Measurements from ENCODE around the gene OPCML.

Gene OPCML

DNA sequence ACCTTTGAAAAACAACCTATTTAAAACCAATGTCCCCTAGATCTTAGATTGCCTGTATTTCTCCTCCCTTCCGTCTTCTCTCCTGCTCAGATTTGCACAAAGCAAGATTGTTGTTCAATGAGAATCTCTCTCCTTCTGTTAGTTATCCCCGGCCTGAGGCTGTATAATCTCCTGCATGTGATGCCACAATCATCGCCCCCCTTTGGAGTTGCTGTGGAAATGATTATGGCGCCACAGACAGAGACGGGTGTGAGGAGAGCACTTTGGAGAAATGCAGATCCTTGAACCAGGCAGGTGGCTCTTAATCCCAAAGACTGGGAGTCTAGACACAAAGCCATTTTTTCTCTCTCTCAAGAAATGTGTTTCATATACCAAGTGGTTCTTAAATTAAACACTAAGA, 941.3 kb downstream of the OPCML start:
- TF ChIP-seq, protein P1, sequence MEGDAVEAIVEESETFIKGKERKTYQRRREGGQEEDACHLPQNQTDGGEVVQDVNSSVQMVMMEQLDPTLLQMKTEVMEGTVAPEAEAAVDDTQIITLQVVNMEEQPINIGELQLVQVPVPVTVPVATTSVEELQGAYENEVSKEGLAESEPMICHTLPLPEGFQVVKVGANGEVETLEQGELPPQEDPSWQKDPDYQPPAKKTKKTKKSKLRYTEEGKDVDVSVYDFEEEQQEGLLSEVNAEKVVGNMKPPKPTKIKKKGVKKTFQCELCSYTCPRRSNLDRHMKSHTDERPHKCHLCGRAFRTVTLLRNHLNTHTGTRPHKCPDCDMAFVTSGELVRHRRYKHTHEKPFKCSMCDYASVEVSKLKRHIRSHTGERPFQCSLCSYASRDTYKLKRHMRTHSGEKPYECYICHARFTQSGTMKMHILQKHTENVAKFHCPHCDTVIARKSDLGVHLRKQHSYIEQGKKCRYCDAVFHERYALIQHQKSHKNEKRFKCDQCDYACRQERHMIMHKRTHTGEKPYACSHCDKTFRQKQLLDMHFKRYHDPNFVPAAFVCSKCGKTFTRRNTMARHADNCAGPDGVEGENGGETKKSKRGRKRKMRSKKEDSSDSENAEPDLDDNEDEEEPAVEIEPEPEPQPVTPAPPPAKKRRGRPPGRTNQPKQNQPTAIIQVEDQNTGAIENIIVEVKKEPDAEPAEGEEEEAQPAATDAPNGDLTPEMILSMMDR (IDR thresholded peaks at IDR 0.05; ENCODE audit: unreplicated experiment in 3 of 3) = no peak
- H3K36me3 Mint-ChIP-seq (ENCODE audit: low read depth) = no peaks in the 10 kb centered on the region
- H3K4me3 Mint-ChIP-seq = no peak overlapping the region
- H3K27ac Mint-ChIP-seq = no peak overlapping the region
- H3K27me3 Mint-ChIP-seq (ENCODE audit: low read depth) = no peaks in the 10 kb centered on the region
- H3K9me3 Mint-ChIP-seq = no peaks in the 10 kb centered on the region
- peaks cover 29% of the 10 kb centered on the region for H3K4me1 Mint-ChIP-seq

- H3K27ac Mint-ChIP-seq = no peak overlapping the region
- H3K4me1 Mint-ChIP-seq = peaks cover 25% of the 10 kb centered on the region
- H3K36me3 Mint-ChIP-seq (ENCODE audit: low read depth) = no peaks in the 10 kb centered on the region
- H3K27me3 Mint-ChIP-seq (ENCODE audit: low read depth) = no peaks in the 10 kb centered on the region
- no peaks in the 10 kb centered on the region for H3K9me3 Mint-ChIP-seq
- TF ChIP-seq, protein P1 (IDR thresholded peaks at IDR 0.05; ENCODE audit: unreplicated experiment in 3 of 3) = no peak
- no peak overlapping the region for H3K4me3 Mint-ChIP-seq
Measured at GRCh38 chr11:132590554-132590953, 941.7 kb downstream of the OPCML start.

DNA sequence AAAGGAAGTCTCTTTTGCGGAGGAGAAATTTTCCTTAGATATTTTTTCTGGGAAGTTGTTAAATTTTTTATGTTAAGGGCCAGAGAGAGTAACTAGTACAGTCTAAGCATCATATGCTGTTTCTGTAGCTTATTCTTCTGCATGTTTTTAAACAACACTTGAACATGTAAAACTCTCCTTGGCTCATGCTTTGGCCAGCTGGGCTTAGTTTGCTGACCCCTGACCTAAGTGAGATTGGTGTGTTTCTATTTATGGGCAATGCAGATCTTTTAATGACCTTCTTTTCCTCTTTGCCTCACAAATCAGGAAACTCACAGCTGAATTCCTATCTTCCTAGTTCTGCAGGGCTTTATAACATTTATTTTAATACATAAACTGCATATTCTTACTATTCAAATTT, 942.5 kb downstream of the OPCML start:
- TF ChIP-seq, protein P1 (IDR thresholded peaks at IDR 0.05; ENCODE audit: unreplicated experiment in 3 of 3) = no peak
- Mint-ChIP-seq H3K27me3 (ENCODE audit: low read depth) (no peaks in the 10 kb centered on the region), H3K36me3 (ENCODE audit: low read depth) (no peaks in the 10 kb centered on the region), H3K4me1 (peaks cover 17% of the 10 kb centered on the region), H3K4me3 (no peak overlapping the region), H3K9me3 (no peaks in the 10 kb centered on the region), H3K27ac (peak overlapping the region in 1 of 3 experiments; percentile 16)

DNA sequence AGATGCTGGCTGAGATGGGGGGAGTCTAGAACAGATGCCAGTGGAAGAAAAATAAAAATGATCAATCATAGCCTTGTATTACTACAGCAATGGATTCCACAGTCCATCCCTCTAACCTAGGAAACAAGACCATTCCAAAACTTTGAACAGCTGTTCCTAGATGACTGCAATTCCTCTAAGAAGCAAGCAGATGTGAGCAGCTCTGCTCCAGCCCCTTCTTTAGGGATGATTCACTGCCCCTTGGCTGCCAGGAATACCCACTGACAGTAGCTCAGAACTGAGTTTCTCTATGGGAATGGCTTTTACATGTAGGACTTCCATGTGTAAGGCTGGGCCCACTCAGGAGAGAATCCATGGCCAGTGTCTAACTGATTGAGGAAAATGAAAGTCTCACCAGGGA, 943.9 kb downstream of the OPCML start:
- no peaks in the 10 kb centered on the region for H3K36me3 Mint-ChIP-seq (ENCODE audit: low read depth)
- no peaks in the 10 kb centered on the region for H3K27me3 Mint-ChIP-seq (ENCODE audit: low read depth)
- no peak overlapping the region for H3K4me3 Mint-ChIP-seq
- TF ChIP-seq, protein P1 (IDR thresholded peaks at IDR 0.05; ENCODE audit: unreplicated experiment in 3 of 3) = no peak
- H3K9me3 Mint-ChIP-seq = no peaks in the 10 kb centered on the region
- no peak overlapping the region for H3K27ac Mint-ChIP-seq
- H3K4me1 Mint-ChIP-seq = peaks cover 16% of the 10 kb centered on the region

DNA sequence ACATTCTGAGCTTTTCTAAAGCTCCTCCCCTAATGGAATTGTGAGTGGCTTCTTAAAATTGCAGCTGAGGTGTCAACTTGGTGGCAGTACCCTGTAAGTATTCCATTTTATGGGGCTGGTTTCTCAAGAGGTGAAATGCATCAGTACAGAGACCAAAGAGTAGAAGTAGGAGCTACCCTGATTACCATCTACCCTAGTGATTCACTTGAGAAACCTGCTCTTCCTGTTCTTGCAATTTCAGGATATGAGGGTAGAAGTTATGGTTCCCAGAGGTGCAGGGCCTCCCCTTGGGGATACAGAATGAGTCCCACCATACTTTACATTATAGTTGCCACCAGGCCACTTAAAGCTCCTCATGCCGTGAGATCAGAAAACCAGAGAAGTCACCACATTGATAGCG, 944.6 kb downstream of the OPCML start:
- TF ChIP-seq, protein P1 (IDR thresholded peaks at IDR 0.05; ENCODE audit: unreplicated experiment in 3 of 3) = no peak
- no peak overlapping the region for H3K27ac Mint-ChIP-seq
- H3K27me3 Mint-ChIP-seq (ENCODE audit: low read depth) = no peaks in the 10 kb centered on the region
- no peaks in the 10 kb centered on the region for H3K36me3 Mint-ChIP-seq (ENCODE audit: low read depth)
- peaks cover 16% of the 10 kb centered on the region for H3K4me1 Mint-ChIP-seq
- H3K4me3 Mint-ChIP-seq = no peak overlapping the region
- H3K9me3 Mint-ChIP-seq = no peaks in the 10 kb centered on the region

DNA sequence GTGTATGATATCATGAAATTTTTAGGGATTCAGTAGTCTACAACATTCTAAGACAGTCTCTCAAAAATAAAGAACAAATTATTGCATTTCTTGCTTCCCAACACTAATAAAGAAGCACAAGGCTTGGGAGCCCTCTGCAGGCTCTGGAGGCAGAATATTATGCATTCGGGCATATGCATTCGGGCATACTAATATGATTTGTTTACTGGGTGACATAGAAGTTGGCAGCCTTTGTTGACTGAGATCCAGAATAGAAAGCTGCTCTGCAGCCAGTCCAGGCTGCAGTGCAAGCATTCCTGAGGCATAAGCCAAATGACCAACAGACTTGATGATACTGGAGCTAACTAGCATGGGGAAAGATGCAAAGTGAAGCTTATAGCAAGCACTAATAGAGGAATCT, 945.5 kb downstream of the OPCML start:
- TF ChIP-seq, protein P1 (IDR thresholded peaks at IDR 0.05; ENCODE audit: unreplicated experiment in 3 of 3) = peak in 1 of 3 experiments; percentile 14
- H3K4me3 Mint-ChIP-seq = no peak overlapping the region

More for the DNA sequence above, 945.5 kb downstream of the OPCML start:
- H3K27me3 Mint-ChIP-seq (ENCODE audit: low read depth) = no peaks in the 10 kb centered on the region
- peak overlapping the region in 1 of 3 experiments; percentile 32 for H3K27ac Mint-ChIP-seq
- H3K9me3 Mint-ChIP-seq = no peaks in the 10 kb centered on the region
- peaks cover 16% of the 10 kb centered on the region for H3K4me1 Mint-ChIP-seq
- no peaks in the 10 kb centered on the region for H3K36me3 Mint-ChIP-seq (ENCODE audit: low read depth)
